Ovary (tissue), 3 donors: Measurements from ENCODE around the gene ADAMTS3.

ENCODE experiments used
- EP300 ChIP-seq: sonication (generic); formaldehyde crosslinking; IDR thresholded peaks from one replicate; pipeline ENCODE4 v1.6.1; 2017; ENCODE audit warnings: antibody characterized with exemption
- POLR2A ChIP-seq: fragments of 450-650 bp; IDR thresholded peaks from one replicate; pipeline ENCODE4 v1.6.1; 2017; ENCODE audit warnings: antibody characterized with exemption, mild to moderate bottlenecking, moderate library complexity
- TF ChIP-seq, protein P1 (sequence below), 3 donors: fragments of 450-650 bp in 2 of 3; fragments of 200-600 bp in 1 of 3; IDR thresholded peaks; one replicate each; pipeline versions ENCODE4 v1.5.1 to v1.8.0; 2016 to 2022; ENCODE audit warnings: antibody characterized with exemption in 3 of 3, mild to moderate bottlenecking in 1 of 3
- donor health status: DM: no; HTN: no; CAD: no.

DNA sequence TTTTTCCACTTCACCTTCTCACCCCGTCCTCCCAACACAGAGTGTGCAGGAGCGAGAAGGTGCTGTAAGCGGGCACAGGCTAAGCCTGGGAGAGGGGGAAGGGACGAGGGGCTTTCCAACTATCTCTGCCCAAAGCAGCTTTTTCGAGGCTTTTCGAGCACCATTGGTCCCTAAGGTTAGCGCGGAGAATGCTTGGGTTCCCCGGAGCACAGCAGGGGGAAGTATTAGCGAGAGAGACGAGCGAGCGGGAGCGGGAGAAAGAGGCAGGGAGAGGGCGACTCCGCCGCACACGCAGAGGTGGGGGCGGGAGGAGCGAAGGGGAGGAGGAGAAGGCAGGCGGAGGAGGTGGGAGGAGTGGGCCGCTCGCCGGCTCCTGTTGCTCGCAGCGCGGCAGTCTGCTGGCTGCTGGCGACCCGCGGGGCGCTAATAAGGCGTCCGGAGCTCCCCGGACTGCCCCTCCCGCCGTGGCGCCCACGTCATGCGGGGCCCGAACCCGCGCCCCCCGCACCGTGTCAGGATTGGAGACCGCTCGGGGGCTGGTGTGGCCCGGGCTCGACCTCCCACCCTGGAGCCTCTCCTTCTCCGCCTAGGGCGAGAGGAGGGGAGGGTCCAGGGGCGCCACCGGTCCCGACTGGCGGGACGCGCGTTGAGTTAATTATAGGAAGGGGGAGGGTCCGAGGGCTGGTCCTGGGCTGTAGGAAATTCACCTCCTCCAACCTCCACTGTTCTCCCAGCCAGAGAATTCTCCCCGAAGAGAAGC, at the start of gene ADAMTS3:
- peak; percentile 68 for TF ChIP-seq POLR2A
- TF ChIP-seq, protein P1, sequence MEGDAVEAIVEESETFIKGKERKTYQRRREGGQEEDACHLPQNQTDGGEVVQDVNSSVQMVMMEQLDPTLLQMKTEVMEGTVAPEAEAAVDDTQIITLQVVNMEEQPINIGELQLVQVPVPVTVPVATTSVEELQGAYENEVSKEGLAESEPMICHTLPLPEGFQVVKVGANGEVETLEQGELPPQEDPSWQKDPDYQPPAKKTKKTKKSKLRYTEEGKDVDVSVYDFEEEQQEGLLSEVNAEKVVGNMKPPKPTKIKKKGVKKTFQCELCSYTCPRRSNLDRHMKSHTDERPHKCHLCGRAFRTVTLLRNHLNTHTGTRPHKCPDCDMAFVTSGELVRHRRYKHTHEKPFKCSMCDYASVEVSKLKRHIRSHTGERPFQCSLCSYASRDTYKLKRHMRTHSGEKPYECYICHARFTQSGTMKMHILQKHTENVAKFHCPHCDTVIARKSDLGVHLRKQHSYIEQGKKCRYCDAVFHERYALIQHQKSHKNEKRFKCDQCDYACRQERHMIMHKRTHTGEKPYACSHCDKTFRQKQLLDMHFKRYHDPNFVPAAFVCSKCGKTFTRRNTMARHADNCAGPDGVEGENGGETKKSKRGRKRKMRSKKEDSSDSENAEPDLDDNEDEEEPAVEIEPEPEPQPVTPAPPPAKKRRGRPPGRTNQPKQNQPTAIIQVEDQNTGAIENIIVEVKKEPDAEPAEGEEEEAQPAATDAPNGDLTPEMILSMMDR (IDR thresholded peaks at IDR 0.05), result no peak
- no peak for TF ChIP-seq EP300
